Smooth muscle cell (in vitro differentiated cells): ENCODE data around the gene ATG14. TPM values are rescaled to one million over a fixed set of nuclear protein-coding genes. Genes with fewer than 3 reads are reported as not detected.
"Not testable (repeated sequence)": the region's sequence is repeated elsewhere in the genome, so short reads cannot be mapped to it uniquely, and the experiment has no call there.

Source experiments
- DNase-seq: peaks from one replicate; lab custom pipeline; 2025; ENCODE audit not compliant: unreplicated experiment; lab: John Stamatoyannopoulos, UW
- H2AFZ ChIP-seq: fragments of 200-600 bp; sonication (generic); 2 replicates; pipeline ENCODE4 v1.6.0; 2016; ENCODE audit warnings: antibody characterized with exemption, low read depth, mild to moderate bottlenecking
- H3F3A ChIP-seq: fragments of 200-600 bp; sonication (generic); 2 replicates; pipeline ENCODE4 v1.6.0; 2017; ENCODE audit warnings: antibody characterized with exemption, low read depth
- H3K27ac ChIP-seq: fragments of 200-600 bp; sonication (generic); 2 replicates; pipeline ENCODE4 v1.5.1; 2016; ENCODE audit warnings: low read depth, mild to moderate bottlenecking
- H3K27me3 ChIP-seq: fragments of 200-600 bp; sonication (generic); 2 replicates; pipeline ENCODE4 v1.6.1; 2016; ENCODE audit warnings: low read depth, mild to moderate bottlenecking
- H3K36me3 ChIP-seq: fragments of 200-600 bp; sonication (generic); 2 replicates; pipeline ENCODE4 v1.5.1; 2016; ENCODE audit warnings: low read depth
- H3K4me1 ChIP-seq: fragments of 200-600 bp; sonication (generic); 2 replicates; pipeline ENCODE4 v1.5.1; 2016; ENCODE audit warnings: low read depth
- H3K4me2 ChIP-seq: fragments of 200-600 bp; sonication (generic); 2 replicates; pipeline ENCODE4 v1.6.0; 2016; ENCODE audit warnings: mild to moderate bottlenecking
- H3K4me3 ChIP-seq: fragments of 200-600 bp; sonication (generic); 2 replicates; pipeline ENCODE4 v1.5.1; 2016; ENCODE audit warnings: mild to moderate bottlenecking
- H3K79me2 ChIP-seq: fragments of 200-600 bp; sonication (generic); 2 replicates; pipeline ENCODE4 v1.6.0; 2016; ENCODE audit warnings: low read depth, mild to moderate bottlenecking
- H3K9ac ChIP-seq: fragments of 200-600 bp; sonication (generic); 2 replicates; pipeline ENCODE4 v1.6.0; 2016; ENCODE audit warnings: low read depth
- H3K9me3 ChIP-seq: fragments of 200-600 bp; sonication (generic); replicated peaks from 2 replicates; pipeline ENCODE4 v1.5.1; 2016; ENCODE audit warnings: low read depth
- H4K20me1 ChIP-seq: fragments of 200-600 bp; sonication (generic); 2 replicates; pipeline ENCODE4 v1.6.0; 2016; ENCODE audit warnings: low read depth
- CTCF ChIP-seq: fragments of 200-600 bp; sonication (generic); IDR thresholded peaks from 2 replicates; pipeline ENCODE4 v1.5.1; 2017; ENCODE audit warnings: borderline replicate concordance, mild to moderate bottlenecking, antibody characterized with exemption; ENCODE audit not compliant: insufficient read depth, poor library complexity, severe bottlenecking
- WGBS: methylation state at CpG from one replicate; pipeline ENCODE4 v1.1.7; 2016; ENCODE audit warnings: low lambda C conversion rate; 5-methylcytosine and 5-hydroxymethylcytosine counted together
- polyA plus RNA-seq: library from polyadenylated mRNA; unstranded; fragments of >200 nt; fragmentation: Nextera tagmentation; extraction: Ambion mirVana; gene quantifications from 2 replicates; pipeline ENCODE4 v1.2.1, GENCODE V29; 2016
- total RNA-seq: library from RNA; depleted of rRNA; stranded (reverse); fragments of >200 nt; gene quantifications from 2 replicates; pipeline ENCODE4 v1.2.3, GENCODE V29; 2014

ATG14 gene
- total RNA-seq (11.6 and 14.0 TPM in 2 replicates), polyA plus RNA-seq (3.2 and 3.7 TPM in 2 replicates)

DNA sequence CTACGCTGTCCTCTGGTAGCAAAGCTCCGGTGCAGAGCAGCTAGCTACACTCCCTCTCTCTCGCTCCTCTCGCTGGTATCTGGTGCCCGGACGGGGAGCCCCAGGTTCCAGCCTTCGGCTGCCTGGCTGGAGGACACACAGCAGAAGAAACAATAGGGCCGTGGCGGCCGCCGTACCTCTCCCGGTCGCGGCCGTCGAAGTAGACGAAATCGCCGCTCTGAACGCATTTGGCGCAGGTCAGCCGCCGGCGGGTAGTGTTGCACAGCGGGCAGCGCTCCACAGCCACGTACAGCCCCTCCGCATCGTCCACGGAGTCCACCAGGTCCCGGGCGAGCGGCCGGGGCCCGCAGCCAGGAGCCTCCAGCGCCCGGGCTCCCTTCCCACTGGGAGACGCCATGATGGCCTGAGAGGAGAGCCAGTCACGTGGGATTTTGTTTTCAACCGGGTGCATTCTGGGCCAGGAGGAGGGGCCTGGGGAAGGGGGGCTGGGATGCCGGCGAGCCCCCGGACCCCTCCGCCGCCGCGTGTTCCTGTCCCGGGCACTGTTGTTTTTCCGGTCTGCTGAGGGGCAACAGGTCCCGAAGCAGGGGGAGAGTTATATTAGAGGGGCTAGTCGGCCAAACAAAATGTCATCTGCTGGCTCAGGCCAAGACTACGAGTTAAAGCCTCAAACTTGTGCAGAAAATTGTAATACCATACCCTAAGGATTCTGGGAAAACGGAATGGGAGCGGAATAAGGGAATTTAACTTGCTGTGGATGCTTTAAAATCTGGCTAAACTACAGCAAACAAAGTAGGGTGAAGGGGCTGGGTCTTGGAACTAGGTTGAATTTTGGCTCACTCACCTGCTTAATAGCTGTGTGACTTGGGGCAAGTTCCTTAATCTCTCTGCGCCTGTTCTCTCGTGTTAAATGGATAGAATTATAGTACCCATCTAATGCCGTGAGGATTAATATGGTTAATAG, at the start of gene ATG14:
Gene ATG14 (minus strand): TSS at position 405 of the 964 bp plus-strand sequence. CDS start 8 bp downstream, at position 397.
- no peak for TF ChIP-seq CTCF
- peaks cover 19% of the 10 kb centered on the region for H3K4me1 ChIP-seq
- 5% methylated on average over 56 of the region's 57 CpGs for WGBS
- peaks cover 33% of the 10 kb centered on the region for H3K79me2 ChIP-seq
- peak within 1 kb of the TSS; percentile 99 for H3K9ac ChIP-seq
- H2AFZ ChIP-seq: peak within 1 kb of the TSS; percentile 99
- H3K4me2 ChIP-seq: peak within 1 kb of the TSS; percentile 99
- H3K27ac ChIP-seq: peak within 1 kb of the TSS; percentile 91
- H3K9me3 ChIP-seq: no peaks in the 10 kb centered on the region
- H3F3A ChIP-seq: no peaks in the 10 kb centered on the region
- no peaks in the 10 kb centered on the region for H4K20me1 ChIP-seq
- no peaks in the 10 kb centered on the region for H3K36me3 ChIP-seq
- H3K27me3 ChIP-seq: peaks cover 22% of the 10 kb centered on the region
- DNase-seq: peak; percentile 51
- peak within 1 kb of the TSS; percentile 97 for H3K4me3 ChIP-seq

DNA sequence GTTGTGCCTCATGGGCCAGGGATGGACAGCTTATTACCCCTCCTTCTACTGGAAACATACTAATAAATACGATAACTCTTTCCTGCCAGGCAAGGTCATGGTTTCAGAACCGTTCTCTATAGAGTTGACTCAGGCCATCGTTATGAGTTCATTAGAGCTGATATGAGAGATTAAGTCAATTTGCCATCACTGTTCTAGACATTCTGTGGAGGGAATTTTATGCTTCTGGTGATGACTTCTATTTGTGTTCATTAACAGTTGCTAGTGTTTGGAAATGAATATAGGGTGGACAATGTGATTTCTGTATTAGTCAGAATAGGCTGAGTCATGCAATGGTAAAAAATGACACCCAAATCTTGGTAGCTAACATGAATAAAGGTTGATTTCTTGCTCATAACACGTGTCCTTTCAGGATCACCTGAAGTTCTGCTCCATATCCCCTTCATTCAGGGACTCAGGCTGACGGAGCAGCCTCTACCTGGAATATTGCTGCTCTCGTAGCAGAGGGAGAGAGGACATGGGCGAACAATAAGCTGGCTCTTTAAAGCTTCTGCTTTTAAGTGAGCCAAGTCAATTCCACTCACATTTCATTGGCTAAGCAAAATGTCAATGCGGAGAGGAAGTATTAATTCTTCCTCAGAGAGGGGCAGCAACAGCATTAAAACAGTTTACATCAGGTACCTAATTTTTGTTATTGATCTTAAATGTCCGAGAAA, 47.3 kb upstream of the ATG14 start:
- Histone ChIP-seq H3K4me3 (no peak overlapping the region), H3K36me3 (no peaks in the 10 kb centered on the region), H3K27me3 (peaks cover 6% of the 10 kb centered on the region), H3K4me2 (no peak overlapping the region), H3K27ac (no peak overlapping the region), H3K4me1 (peaks cover 5% of the 10 kb centered on the region), H3K79me2 (no peaks in the 10 kb centered on the region), H2AFZ (no peak overlapping the region), H3K9ac (no peak overlapping the region), H4K20me1 (no peaks in the 10 kb centered on the region), H3K9me3 (no peaks in the 10 kb centered on the region), H3F3A (peaks cover 11% of the 10 kb centered on the region)
- TF ChIP-seq CTCF: no peak
- no peak for DNase-seq
- WGBS: 77% methylated on average over 9 of the region's 9 CpGs

DNA sequence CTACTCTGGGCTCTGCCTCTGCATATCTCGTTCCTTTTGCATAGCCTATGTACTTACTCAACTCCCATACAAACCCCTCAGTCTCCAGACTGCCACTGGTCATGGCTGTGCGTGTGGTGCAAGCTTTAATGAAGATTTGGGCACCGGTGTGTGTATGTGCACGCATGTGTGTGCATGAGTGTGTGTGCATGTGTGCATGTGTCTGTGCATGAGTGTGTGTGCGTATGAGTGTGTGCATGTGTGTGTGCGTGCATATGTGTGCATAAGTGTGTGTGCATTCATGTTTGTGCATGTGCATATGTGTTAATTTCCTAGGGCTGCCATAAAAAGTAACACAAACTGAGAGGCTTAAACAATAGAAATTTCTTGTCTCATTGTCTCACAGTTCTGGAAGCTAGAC, 45.9 kb upstream of the ATG14 start:
- peaks cover 3% of the 10 kb centered on the region for H3K27me3 ChIP-seq

GRCh38 chr14:55456411-55456810, 44.8 kb upstream of the ATG14 start:
- 100% methylated on average over 14 of the region's 34 CpGs for WGBS
- not testable (repeated sequence) for H3K9me3 ChIP-seq, H3K4me2 ChIP-seq, H3K36me3 ChIP-seq, H3K27ac ChIP-seq, H4K20me1 ChIP-seq, H3K9ac ChIP-seq, H2AFZ ChIP-seq, DNase-seq, H3K79me2 ChIP-seq, H3K4me3 ChIP-seq, H3K4me1 ChIP-seq, H3K27me3 ChIP-seq
- peaks cover 14% of the 10 kb centered on the region for H3F3A ChIP-seq

More for the DNA sequence above, 45.9 kb upstream of the ATG14 start:
- Histone ChIP-seq H3K79me2 (no peaks in the 10 kb centered on the region), H2AFZ (no peak overlapping the region), H4K20me1 (no peaks in the 10 kb centered on the region), H3K9ac (no peak overlapping the region), H3K4me1 (peaks cover 8% of the 10 kb centered on the region), H3K4me3 (no peak overlapping the region), H3F3A (peaks cover 14% of the 10 kb centered on the region), H3K27ac (no peak overlapping the region), H3K4me2 (no peak overlapping the region), H3K9me3 (no peaks in the 10 kb centered on the region), H3K36me3 (no peaks in the 10 kb centered on the region)
- 87% methylated on average over 6 of the region's 6 CpGs for WGBS
- no peak for TF ChIP-seq CTCF
- DNase-seq: no peak
